HT1080 (cell line): ENCODE measurements around the gene TUBB1. TPM values are rescaled to one million over a fixed set of nuclear protein-coding genes. Genes with fewer than 3 reads are reported as not detected.
A peak's percentile ranks its signal among the peaks of the same experiment; 100 is the strongest.
"Not testable (repeated sequence)": the region's sequence is repeated elsewhere in the genome, so short reads cannot be mapped to it uniquely, and the experiment has no call there.

Source experiments
- DNase-seq: peaks from one replicate; pipeline ENCODE4 v3.0.0-alpha.2; 2015; ENCODE audit warnings: low read depth
- polyA plus RNA-seq, 2 experiments: library from polyadenylated mRNA; depleted of rRNA; stranded (reverse); fragments of >200 nt; gene quantifications; 2 replicates each; pipeline ENCODE4 v1.2.3, GENCODE V29; 2015
- total RNA-seq: library from RNA; depleted of rRNA; stranded (reverse); fragments of >200 nt; shearing (Covaris generic); gene quantifications from 2 replicates; pipeline ENCODE4 v1.2.3, GENCODE V29; 2014; rRNA removed

Gene TUBB1
- not detected in 2 replicates for total RNA-seq
- not detected in 2 replicates for polyA plus RNA-seq (2015; cell fraction: cytosol; rRNA removed)
- polyA plus RNA-seq (2015; cell fraction: nucleus; rRNA removed): 0.05 TPM in 1 of 2 replicates, not detected in the other

DNA sequence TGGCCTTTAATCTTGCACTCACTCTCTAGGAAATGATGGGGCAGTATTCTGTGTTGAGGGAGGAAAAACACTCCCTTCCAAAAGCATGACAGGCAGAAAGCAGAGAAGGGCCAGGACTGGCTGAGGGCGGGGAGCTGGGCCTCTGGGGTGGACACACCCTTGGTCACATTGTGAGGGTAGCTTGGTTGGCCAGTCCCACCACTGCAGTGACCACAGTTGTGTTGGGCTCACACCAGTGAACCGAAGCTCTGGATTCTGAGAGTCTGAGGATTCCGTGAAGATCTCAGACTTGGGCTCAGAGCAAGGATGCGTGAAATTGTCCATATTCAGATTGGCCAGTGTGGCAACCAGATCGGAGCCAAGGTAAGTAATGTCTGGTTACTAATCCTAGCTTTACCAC, at the start of gene TUBB1:
Gene TUBB1 (plus strand): TSS at position 213 of the 400 bp plus-strand sequence. CDS start 94 bp downstream, at position 307.
- DNase-seq: no peak

DNA sequence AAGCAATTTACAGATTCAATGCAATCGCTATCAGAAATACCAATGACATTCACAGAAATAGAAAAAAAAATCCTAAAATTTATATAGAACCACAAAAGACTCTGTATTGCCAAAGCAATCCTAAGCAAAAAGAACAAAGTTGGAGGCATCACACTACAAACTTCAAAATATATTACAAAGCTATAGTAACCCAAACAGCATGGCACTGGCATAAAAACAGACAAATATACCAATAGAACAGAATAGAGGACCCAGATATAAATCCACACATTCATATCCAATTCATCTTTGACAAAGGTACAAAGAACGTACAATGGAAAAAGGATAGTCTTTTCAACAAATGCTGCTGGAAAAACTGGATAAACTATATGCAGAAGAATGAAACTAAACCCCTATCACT, 49.8 kb upstream of the TUBB1 start:
- no peak for DNase-seq

DNA sequence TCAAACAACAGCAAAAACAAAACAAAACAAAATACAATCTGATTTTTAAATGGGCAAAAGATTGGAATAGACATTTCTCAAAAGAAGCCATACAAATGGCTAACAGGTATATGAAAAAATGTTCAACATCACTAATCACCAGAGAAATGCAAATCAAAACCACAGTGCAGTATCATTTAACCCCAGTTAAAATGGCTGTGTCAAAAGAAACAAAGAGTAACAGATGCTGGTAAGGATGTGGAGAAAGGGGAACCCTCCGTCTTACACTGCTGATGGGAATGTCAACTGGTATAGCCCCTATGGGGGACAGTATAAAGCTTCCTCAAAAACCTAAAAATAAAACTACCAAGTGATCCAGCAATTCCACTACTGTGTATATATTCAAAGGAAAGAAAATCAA, 49.1 kb upstream of the TUBB1 start:
- DNase-seq: no peak

DNA sequence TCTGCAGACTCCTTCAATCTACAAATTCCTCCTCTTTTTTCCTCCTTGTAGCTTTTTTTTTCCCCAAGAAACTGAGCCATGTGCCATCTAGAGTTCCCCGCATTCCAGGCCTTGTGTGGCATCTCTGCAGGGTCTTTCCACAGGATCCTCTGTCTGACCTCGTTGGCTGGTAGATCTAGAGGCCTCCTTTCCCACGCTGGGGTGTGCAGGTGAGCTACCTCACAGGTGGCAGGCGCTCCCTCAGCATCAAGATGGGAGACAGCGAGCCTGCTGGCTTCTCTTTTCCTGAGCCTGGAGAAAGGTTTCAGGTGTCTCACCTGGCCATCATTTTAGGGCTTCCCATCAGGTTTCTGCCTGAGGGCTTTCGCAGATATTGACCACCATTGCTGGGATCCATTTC, 47.8 kb upstream of the TUBB1 start:
- no peak for DNase-seq

DNA sequence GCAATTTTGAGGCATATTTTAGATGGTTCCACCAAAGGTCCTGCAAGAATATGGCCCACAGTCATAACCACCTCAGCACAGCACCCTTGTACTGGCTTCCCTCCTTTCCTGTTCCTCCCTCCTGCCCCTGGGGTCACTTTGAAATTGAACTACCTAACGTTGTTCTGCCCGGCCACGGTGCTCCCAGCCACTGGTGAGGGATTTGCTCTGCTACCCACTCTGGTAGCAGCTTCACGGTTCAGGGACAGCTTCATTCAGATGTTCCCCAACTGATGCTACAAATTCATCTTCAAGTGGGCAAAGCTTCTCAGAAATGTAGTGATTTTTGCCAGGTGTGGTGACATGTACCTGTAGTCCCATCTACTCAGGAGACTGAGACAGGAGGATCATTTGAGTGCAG, 46.0 kb upstream of the TUBB1 start:
- DNase-seq: no peak

DNA sequence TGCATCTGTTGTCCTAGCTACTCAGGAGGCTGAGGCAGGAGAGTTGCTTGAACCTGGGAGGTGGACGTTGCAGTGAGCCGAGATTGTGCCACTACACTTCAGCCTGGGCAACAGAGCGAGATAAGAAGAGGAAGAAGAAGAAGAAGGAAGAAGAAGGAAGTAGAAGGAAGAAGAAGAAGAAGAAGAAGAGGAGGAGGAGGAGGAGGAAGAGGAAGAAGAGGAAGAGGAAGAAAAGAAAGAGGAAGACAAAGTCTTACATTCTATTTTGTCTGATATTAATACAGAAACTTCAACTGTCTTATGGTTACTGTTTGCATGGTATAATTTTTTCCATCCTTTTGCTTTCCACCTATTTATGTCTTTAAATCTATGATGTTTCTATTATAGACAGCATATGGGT, 45.4 kb upstream of the TUBB1 start:
- no peak for DNase-seq

DNA sequence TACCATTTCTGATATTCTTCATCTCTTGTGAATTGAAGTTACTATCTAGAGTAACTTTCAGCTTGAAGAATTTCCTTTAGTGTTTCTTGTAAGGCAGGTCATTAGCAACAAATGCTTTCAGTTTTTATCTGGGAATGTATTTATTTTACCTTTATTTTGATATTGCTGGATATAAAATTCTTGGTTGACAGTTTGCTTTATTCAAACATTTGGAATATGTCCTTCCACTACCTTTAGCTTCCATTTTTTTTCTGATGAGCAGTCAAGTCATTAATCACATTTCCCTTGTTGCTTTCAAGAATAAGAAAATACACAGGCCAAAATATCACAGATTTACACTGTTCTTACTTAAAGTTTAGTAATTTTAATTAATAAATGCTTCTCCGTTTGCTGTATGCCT, 43.9 kb upstream of the TUBB1 start:
- DNase-seq: no peak

DNA sequence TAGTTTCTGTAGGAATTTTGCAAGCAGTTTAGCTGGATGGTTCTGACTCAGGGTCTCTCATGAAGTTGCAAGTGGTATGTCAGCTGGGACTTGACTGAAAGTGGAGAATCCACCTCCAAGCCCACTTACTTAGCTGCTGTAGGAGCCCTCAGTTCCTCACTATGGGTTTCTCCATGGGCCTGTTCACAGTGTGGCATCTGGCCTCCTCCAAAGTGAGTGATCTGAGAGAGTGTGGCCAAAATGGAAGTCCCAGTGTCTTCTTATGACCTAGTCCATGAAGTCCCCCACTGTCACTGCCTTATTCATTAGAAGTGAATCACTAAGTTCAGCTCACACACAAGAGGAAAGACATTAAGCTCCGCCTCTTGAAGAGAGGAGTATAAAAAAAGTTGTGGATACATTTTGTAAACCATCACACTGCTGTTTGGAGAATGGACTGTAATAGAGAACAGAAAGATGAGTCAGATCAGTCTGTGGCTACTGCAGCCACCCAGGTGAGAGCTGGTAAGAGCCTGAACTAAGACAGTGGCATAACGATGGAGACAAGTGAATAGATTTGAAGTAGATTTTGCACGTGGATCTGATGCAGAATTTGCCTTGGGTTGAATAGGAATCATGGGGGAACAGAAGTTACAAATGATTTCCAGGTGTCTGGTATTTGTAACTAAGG, 43.0 kb upstream of the TUBB1 start:
- DNase-seq: peak; percentile 15

DNA sequence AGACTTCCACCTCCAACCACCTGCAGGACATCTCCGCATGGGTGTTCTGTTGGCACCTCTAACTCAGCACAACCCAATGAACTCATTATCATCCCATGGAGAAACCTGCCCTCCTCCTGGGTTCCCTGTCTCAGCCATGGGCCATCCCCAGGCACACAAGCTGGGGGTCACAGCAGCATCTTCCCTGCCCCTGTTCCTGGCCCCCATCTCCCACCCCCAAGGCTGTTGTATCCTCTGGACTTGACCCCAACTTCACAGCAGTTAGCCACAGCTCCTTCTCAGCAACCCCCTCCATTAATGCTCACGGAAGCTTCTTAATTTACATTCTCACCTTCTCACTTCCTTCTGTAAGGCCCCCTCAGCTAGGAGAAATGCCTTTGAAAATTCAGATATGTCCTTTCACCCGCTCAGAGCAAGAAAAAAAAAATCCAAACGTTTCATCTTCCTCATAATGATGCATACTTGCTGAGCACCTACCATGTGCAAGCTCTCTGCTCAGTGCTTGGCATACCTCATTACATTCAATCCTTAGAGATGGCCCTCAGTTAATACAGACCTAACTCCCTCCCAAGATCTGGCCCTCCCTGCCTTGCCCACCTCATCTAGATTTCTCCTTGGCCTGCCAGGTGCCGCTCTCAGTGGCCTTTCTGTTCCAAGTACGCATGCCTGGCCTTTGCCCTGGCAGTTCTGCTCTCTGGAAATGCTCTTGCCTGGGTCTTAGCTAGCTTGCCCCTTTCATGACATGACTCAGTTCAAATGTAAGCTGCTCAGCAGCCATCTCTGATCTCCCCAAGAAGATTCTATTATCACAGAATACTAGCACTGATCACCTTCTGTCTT, 40.7 kb upstream of the TUBB1 start:
- no peak for DNase-seq

DNA sequence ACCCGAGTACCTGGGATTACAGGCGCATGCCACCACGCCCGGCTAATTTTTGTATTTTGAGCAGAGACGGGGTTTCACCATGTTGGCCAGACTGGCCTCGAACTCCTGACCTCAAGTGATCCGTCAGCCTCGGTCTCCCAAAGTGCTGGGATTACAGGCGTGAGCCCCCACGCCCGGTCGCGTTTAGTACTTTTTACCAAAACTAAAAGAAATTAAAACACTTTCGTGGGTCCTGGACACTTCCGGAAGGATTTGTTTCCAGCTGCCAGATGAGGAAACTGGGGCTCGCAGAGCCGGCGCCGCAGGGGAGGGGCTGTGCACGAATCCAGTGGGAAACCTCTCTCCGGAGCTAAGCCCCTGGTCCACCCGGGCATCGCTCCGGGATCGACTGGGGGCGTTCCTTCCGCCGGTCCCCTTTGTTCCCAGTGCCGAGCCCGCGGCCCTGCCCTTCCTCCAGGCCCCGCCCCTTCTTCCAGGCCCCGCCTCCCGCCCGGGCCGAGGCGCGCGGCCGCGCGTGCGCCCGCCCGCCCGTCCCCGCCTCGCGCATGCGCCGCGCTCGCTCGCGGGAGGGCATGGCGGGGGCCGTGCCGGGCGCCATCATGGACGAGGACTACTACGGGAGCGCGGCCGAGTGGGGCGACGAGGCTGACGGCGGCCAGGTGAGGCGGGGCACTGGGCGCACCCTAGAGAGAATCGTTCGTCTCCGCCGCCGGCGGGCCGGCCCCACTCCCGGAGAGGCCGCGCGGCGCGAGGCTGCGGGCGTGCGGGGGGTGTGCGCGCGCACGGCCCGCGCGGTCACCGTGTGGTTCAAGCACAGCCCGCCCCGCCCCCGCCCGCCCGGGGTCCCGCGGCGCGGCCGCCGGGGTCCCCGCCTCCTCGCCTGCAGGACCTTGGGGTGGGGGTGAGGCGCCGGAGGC, 38.3 kb upstream of the TUBB1 start, which contains the start of gene NELFCD:
Gene NELFCD (plus strand): TSS at position 546 of the 917 bp plus-strand sequence. CDS start 54 bp downstream, at position 600.
- peak; percentile 70 for DNase-seq

DNA sequence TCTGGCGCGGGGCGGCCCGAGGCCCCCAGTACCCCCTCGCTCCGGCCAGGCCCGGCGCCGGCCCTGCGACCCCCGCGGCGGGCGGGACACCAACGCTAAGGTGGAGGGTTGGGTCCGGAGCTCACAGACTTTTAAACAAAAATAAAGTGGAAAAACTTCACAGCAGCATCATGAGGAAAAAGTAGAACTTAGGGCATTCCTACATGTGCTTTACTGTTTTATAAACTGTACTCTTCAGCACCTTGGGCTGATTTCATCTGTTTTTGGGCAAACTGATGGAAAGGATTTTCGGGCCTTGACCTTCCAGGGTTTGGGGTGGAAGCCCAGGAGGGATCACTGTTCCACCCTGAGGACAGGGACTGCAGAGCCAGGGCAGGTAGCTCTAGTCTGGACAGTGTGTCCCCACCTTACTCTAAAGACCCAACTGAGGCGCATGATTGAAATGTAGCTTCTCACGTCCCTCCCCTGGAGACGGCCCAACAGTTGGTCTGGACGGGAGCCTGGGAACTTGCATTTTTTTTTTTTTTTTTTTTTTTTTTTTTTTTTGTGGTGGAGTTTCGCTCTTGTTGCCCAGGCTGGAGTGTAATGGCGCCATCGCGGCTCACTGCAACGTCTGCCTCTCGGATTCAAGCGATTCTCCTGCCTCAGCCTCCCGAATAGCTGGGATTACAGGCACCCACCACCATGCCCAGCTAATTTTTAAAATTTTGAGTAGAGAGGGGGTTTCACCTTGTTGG, 37.4 kb upstream of the TUBB1 start:
- peak; percentile 23 for DNase-seq

DNA sequence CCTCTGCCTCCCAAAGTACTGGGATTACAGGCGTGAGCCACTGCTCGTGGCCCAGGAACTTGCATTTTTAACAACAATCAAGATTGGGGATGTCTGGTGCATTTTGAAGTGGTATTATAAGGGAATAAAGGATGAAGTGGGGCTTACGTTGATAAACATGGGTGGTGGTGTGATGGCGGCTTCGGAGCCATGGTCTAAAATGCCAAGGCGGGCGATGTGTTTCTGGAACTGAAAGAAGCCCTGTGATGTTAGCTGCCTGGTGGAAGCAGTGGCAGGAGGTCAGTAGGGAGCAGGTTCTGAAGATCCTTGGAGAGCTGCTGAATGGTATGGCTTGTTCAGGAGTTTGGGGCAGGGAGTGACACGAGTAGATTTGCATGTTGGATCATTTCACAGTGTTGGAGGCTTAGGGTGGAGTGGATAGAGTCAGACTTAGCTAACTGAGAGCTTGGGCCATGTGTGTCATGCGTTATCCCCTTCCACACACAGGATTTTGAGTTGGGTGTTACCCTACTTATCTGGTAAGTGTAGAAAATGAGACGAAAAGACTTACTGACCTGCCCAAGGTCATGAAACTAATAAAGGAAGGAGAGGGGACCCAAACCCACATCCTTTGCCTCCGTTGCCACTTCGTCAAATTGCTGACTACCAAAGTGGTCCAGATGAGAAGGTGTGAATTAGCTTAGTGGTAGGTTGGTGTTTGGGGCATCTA, 36.7 kb upstream of the TUBB1 start:
- DNase-seq: no peak

DNA sequence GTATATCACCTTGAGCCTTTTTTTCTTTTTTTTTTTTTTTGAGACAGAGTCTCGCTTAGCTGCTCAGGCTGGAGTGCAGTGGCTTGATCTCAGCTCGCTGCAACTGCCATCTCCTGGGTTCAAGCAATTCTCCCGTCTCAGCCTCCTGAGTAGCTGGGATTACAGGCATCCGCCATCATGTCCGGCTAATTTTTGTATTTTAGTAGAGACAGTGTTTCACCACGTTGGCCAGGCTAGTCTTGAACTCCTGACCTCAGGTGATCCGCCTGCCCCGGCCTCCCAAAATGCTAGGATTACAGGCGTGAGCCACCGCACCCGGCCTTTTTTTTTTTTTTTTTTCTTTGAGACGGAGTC, 36.1 kb upstream of the TUBB1 start:
- DNase-seq: not testable (repeated sequence)

DNA sequence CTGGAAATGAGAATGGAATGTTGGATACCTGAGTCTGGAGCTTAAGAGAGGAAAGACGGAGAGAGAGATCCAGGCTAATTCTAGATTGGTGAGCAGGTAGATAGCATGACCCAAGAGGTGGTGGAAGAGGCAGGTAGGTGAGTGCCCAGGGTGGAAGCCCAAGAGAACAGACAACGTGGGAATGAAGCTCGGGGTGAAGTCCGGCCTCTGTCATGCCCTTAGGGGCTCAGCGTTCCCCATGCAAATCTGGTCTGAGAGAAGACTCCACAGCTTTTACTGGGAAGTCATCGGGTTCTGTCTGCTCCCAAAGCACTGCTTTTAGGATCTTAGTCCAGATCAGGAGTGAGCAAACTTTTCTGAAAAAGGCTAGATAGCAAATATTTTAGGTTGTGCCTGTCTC, 34.5 kb upstream of the TUBB1 start:
- no peak for DNase-seq

DNA sequence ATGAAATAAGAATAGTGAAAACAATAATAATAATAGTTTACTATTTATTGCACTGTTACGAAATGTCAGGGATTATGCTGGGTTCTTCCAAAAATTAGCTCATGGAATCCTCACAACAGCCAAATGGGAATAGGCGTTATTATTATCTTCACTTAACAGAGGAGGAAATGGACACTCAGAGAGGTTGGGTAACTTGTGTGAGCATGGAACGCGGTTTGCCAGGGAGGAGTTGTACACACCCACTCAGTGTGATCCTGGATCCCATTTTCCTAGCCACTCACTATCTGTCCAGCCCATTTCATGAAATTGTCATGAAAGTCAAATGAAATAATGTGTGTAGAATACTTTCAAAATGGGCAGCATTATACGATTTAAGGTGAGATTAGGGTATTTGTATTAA, 33.6 kb upstream of the TUBB1 start:
- DNase-seq: no peak

DNA sequence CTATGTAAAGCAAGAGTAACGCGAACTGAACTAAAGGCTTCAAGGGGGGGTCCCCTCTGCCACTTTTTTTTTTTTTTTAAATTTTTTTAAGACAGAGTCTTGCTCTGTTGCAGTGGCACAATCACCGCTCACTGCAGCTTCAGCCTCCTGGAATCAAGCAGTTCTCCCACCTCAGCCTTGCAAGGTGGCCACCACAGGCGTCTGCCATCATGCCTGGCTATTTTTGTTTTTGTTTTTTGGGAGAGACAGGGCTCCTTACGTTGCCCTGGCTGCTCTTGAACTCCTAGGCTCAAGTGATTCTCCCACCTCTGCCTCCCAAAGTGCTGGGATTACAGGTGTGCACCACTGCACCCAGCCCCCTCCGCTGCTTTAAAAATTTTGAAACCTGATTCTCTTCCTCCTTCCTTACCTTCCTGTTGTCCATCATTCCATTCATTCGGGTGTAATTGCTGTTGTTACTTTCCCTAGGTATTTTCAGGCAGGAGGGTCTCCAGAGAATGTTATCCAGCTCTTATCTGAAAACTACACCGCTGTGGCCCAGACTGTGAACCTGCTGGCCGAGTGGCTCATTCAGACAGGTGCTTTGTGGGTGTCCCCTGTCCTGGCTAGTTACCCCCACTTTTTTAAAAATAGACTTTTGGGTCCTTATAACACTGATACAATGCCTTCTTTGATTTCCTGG, 32.8 kb upstream of the TUBB1 start:
- no peak for DNase-seq

DNA sequence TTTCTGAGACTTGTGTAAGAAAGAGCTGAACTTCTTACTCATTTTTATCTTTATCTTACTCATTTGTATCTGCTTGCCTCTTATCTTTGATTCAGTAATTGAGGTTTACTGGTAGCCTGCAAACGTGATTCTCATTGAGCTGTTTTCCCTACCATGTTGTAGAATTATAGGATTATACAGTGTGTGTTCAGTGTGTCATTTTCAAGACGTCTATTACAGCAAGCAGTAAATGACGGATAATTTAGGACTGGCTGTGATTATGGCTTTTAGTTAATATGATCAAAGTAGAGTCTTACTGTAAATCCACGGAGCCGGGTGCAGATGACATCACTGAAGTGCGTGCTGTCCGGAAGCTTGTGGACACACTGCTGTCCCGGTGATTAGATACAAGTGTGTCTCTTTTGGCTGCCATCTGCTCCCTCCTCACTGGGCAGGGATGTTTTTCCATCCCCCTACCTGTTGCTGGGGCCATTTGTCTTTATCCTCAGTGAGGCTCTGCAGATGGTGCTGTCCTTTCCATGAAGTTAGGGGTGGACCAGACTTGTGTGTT, 32.2 kb upstream of the TUBB1 start:
- no peak for DNase-seq

DNA sequence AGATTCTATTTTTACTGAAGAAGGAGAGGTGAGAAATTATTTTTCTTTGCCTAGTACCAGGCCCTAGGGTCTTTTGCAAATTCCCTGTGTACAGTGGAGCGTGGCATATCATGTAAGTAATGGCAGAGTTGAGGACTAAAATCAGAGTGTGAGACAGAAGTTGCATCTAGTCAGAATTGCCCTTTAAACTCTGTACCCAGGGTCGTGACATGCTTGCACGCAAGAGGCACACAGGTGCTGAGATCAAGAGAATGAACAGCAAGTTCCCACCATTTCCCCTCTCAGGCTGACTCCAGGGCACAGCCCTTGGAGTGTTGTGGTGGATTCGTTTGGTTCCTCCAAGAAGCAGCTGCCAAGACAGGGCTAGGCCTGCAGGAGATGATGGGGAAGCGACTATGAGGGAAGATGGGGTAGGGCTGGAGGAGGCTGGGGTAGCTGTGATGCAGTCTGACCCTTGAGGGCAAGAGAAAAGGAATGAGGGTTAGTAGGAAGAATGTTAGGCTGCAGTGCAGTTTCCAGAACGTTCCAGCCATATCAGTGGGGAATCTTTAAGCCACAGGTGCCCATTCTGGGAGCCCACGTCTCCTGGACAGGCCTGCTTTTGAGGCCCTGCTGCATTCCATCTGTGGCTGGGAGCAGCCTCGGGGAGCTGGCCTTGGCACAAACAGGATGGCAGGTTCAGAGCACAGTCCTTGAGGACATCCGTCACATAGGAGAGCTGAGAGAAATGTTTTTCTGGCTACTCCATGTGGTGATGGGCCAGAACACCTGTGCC, 31.3 kb upstream of the TUBB1 start:
- no peak for DNase-seq

DNA sequence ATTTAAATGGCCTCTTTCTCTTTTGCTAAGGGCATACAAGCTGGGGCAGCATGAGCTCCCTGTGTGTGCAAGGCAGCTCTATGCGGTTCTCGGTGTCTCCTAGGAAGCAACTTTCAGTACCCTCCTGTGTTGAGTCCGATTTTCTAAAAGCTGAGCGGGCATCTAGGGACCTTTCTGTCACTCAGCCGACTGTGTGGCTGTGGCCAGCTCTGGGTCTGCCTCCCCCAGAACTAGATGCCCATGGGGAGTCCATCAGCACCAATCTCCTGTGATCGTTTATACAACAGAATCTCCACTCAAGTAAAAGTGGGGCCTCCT, 30.7 kb upstream of the TUBB1 start:
- no peak for DNase-seq
